Occipital lobe (tissue), 2 donors: ENCODE data around the gene FLNA. TPM values are rescaled to one million over a fixed set of nuclear protein-coding genes. Genes with fewer than 3 reads are reported as not detected.
A peak's percentile ranks its signal among the peaks of the same experiment; 100 is the strongest.
"Not testable (repeated sequence)": the region's sequence is repeated elsewhere in the genome, so short reads cannot be mapped to it uniquely, and the experiment has no call there.

Experiments
- DNase-seq: peaks from one replicate; lab custom pipeline; 2025; lab: John Stamatoyannopoulos, UW
- total RNA-seq: library from RNA; depleted of rRNA; stranded (reverse); fragments of >200 nt; gene quantifications from one replicate; pipeline ENCODE4 v1.2.3, GENCODE V29; 2014

The FLNA gene
- 73.0 TPM for total RNA-seq

- no peak for DNase-seq
Observed at GRCh38 chrX:154374313-154375155, at the start of gene FLNA. Gene FLNA, minus strand, starts transcription at chrX:154374634. Its CDS starts 3,389 bp downstream, at chrX:154371245.

- no peak for DNase-seq
Observed at GRCh38 chrX:154420402-154420756, 45.9 kb upstream of the FLNA start.

- DNase-seq, result no peak
Observed at GRCh38 chrX:154419688-154420401, 45.4 kb upstream of the FLNA start.

- no peak for DNase-seq
Observed at GRCh38 chrX:154419189-154419588, 44.8 kb upstream of the FLNA start.

GRCh38 chrX:154417157-154417556 is 42.7 kb upstream of the FLNA start:
- DNase-seq, result no peak

GRCh38 chrX:154413142-154413541 is 38.7 kb upstream of the FLNA start:
- no peak for DNase-seq

GRCh38 chrX:154412468-154412867 is 38.0 kb upstream of the FLNA start:
- no peak for DNase-seq

GRCh38 chrX:154411981-154412340 is 37.5 kb upstream of the FLNA start:
- DNase-seq, result no peak

- peak; percentile 5 for DNase-seq
Observed at GRCh38 chrX:154409222-154409871, 34.9 kb upstream of the FLNA start, which contains the start of gene DNASE1L1. Gene DNASE1L1, minus strand, starts transcription at chrX:154409254. Its CDS starts 3,686 bp downstream, at chrX:154405568.

GRCh38 chrX:154408659-154409221 is 34.3 kb upstream of the FLNA start:
- DNase-seq, result no peak

- no peak for DNase-seq
Observed at GRCh38 chrX:154404625-154405192, 30.3 kb upstream of the FLNA start.

GRCh38 chrX:154403858-154404257 is 29.4 kb upstream of the FLNA start:
- no peak for DNase-seq

- no peak for DNase-seq
Observed at GRCh38 chrX:154403192-154403591, 28.8 kb upstream of the FLNA start.

GRCh38 chrX:154402622-154403127 is 28.2 kb upstream of the FLNA start:
- DNase-seq, result no peak

GRCh38 chrX:154401918-154402621 is 27.6 kb upstream of the FLNA start:
- no peak for DNase-seq

- no peak for DNase-seq
Observed at GRCh38 chrX:154401045-154401799, 26.8 kb upstream of the FLNA start.

- not testable (repeated sequence) for DNase-seq
Observed at GRCh38 chrX:154400369-154400817, 26.0 kb upstream of the FLNA start.

GRCh38 chrX:154399527-154400368 is 25.3 kb upstream of the FLNA start:
- DNase-seq, result no peak
